Measurements from ENCODE around the gene PLCB4. TPM values are rescaled to one million over a fixed set of nuclear protein-coding genes. Genes with fewer than 3 reads are reported as not detected.

The PLCB4 gene
- total RNA-seq, 2 experiments from 2014 or later: not detected

GRCh38 chr20:9498322-9498721 lies 429.4 kb downstream of the PLCB4 start:
- BruUV-seq (replicated peaks): no TSS peak
- CTCF ChIA-PET (ENCODE audit: unreplicated experiment): no interaction called here
- POLR2A ChIA-PET: no interaction called here

DNA sequence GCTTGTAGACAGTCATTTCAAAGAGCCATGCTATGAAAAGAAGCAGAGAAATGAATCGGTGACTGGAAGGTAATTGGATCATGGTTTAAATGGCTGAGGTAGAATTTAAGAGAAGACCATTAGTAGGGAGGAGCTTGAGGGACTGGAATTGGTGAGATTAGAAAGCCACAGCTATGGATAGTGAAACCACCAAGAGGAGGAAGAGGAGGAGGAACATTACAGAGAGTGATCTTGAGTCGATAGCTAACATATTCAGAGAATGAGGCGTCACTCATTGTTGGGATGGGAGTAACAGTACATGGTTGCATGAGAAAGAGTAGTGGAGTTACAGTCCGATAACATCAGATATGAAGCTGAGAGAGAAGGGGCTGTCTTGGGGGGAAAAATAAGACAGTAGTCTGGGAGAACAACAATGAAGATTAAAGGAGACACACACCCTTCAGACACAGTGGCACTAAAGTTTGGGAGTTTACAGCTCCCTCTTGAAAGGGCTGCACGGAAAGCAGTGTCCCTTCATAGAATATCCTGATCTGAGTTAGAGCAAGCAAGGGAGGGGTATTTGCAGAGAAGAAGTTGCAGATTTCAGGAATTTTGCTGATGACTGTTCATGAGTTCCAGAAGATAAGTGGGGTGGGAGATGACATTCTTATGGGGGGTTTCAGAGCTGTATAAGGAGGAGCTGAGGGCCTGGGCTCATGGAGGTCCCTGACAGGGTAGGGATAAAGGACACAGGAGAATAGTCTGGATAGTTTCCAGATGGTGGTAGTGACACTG lies 430.4 kb downstream of the PLCB4 start:
- Histone ChIP-seq H3K4me1 (ENCODE audit: insufficient read depth, low read length, poor library complexity, severe bottlenecking) (no peaks in the 10 kb centered on the region), H3K27ac (ENCODE audit: low read depth, low read length, poor library complexity, severe bottlenecking) (no peak overlapping the region), H3K4me2 (ENCODE audit: low read length) (no peak overlapping the region), H3K4me3 (ENCODE audit: low read depth, low read length, poor library complexity, severe bottlenecking) (no peak overlapping the region), H3K36me3 (ENCODE audit: insufficient read depth, low read length) (no peaks in the 10 kb centered on the region), H3K9me2 (ENCODE audit: insufficient read depth, low read length) (no peaks in the 10 kb centered on the region), H3K79me2 (ENCODE audit: insufficient read depth, low read depth, low read length) (no peaks in the 10 kb centered on the region), H3K9me3 (ENCODE audit: low read length) (no peaks in the 10 kb centered on the region), H4K20me1 (ENCODE audit: insufficient read depth, low read length) (no peaks in the 10 kb centered on the region), H2AFZ (ENCODE audit: low read length) (no peak overlapping the region)
- intact Hi-C loops (cut with micrococcal nuclease; ENCODE audit: unreplicated experiment): no loop called here
- no TSS peak for BruUV-seq (replicated peaks)
- TF ChIP-seq EZH2phosphoT487 (IDR thresholded peaks at IDR 0.05; ENCODE audit: borderline replicate concordance, low read depth, low read length): no peak
- TF ChIP-seq CTCF (conservative IDR thresholded peaks at IDR 0.05; ENCODE audit: low read length): no peak
- ChIA-PET POLR2A (no interaction called here), CTCF (ENCODE audit: unreplicated experiment) (no interaction called here)
- no peak for DNase-seq (ENCODE audit: low spot score)

More at GRCh38 chr20:9498322-9498721, 429.4 kb downstream of the PLCB4 start:
- Histone ChIP-seq H3K4me1 (ENCODE audit: insufficient read depth, low read length, poor library complexity, severe bottlenecking) (no peaks in the 10 kb centered on the region), H3K79me2 (ENCODE audit: insufficient read depth, low read depth, low read length) (no peaks in the 10 kb centered on the region), H4K20me1 (ENCODE audit: insufficient read depth, low read length) (no peaks in the 10 kb centered on the region), H3K36me3 (ENCODE audit: insufficient read depth, low read length) (no peaks in the 10 kb centered on the region), H3K4me2 (ENCODE audit: low read length) (no peak overlapping the region), H3K27ac (ENCODE audit: low read depth, low read length, poor library complexity, severe bottlenecking) (no peak overlapping the region), H3K9me3 (ENCODE audit: low read length) (no peaks in the 10 kb centered on the region), H3K4me3 (ENCODE audit: low read depth, low read length, poor library complexity, severe bottlenecking) (no peak overlapping the region), H3K9me2 (ENCODE audit: insufficient read depth, low read length) (no peaks in the 10 kb centered on the region), H2AFZ (ENCODE audit: low read length) (no peak overlapping the region)
- no peak for TF ChIP-seq EZH2phosphoT487 (IDR thresholded peaks at IDR 0.05; ENCODE audit: borderline replicate concordance, low read depth, low read length)
- TF ChIP-seq CTCF (conservative IDR thresholded peaks at IDR 0.05; ENCODE audit: low read length): no peak
- DNase-seq (ENCODE audit: low spot score): no peak
- intact Hi-C loops (cut with micrococcal nuclease; ENCODE audit: unreplicated experiment): no loop called here

- Histone ChIP-seq H3K4me1 (ENCODE audit: insufficient read depth, low read length, poor library complexity, severe bottlenecking) (no peaks in the 10 kb centered on the region), H3K4me2 (ENCODE audit: low read length) (no peak overlapping the region), H3K79me2 (ENCODE audit: insufficient read depth, low read depth, low read length) (no peaks in the 10 kb centered on the region), H4K20me1 (ENCODE audit: insufficient read depth, low read length) (no peaks in the 10 kb centered on the region), H3K9me2 (ENCODE audit: insufficient read depth, low read length) (no peaks in the 10 kb centered on the region), H3K4me3 (ENCODE audit: low read depth, low read length, poor library complexity, severe bottlenecking) (no peak overlapping the region), H3K9me3 (ENCODE audit: low read length) (no peaks in the 10 kb centered on the region), H3K36me3 (ENCODE audit: insufficient read depth, low read length) (no peaks in the 10 kb centered on the region), H3K27ac (ENCODE audit: low read depth, low read length, poor library complexity, severe bottlenecking) (no peak overlapping the region), H2AFZ (ENCODE audit: low read length) (no peak overlapping the region)
- CTCF ChIA-PET (ENCODE audit: unreplicated experiment): no interaction called here
- intact Hi-C loops (cut with micrococcal nuclease; ENCODE audit: unreplicated experiment): no loop called here
- POLR2A ChIA-PET: no interaction called here
- TF ChIP-seq EZH2phosphoT487 (IDR thresholded peaks at IDR 0.05; ENCODE audit: borderline replicate concordance, low read depth, low read length): no peak
- no peak for TF ChIP-seq CTCF (conservative IDR thresholded peaks at IDR 0.05; ENCODE audit: low read length)
- BruUV-seq (replicated peaks): no TSS peak
- no peak for DNase-seq (ENCODE audit: low spot score)
These were observed 431.2 kb downstream of the PLCB4 start for GRCh38 chr20:9500121-9500520.

Measured in OCI-LY7 (cell line).